ENCODE measurements around the gene GJC2.

Gene GJC2

DNA sequence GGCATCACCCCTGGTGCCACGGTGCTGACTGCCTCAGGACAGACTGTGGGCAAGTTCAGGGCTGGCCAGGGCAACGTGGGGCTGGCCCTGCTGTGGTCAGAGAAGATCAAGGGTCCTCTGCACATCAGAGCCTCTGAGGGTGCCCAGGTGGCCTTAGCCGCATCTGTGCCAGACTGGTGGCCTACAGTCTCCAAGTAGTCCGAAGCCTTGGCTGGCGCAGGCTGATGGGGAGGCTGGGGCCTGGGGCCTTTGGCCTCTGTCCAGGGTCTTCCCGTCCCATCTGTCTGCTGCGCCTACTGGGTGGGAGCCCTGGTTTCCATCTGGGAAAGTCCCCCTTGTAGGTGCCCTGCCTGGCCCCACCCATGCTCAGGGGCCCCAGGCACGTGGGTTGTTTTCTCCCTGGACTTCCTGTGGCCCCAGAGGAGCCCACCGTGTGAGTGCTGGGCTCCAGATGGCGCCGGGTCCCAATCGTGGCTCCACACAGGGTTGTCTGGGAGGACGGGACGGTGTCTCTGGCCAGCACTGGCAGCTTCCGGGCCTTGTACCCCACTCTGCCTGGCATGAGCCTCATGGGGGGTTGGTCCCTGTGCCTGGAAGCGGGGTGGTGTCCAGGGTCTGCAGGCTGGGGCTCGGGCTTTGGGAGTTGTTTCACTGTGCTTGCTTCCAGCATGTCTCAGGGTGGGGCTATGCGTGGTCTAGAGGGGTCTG is 25.7 kb downstream of the GJC2 start:
- no peak overlapping the region for H3K27ac Mint-ChIP-seq
- no peaks in the 10 kb centered on the region for H3K4me1 Mint-ChIP-seq
- peaks cover 3% of the 10 kb centered on the region for H3K27me3 Mint-ChIP-seq (ENCODE audit: low read depth, poor library complexity)
- no peaks in the 10 kb centered on the region for H3K9me3 Mint-ChIP-seq
- TF ChIP-seq, protein P1, sequence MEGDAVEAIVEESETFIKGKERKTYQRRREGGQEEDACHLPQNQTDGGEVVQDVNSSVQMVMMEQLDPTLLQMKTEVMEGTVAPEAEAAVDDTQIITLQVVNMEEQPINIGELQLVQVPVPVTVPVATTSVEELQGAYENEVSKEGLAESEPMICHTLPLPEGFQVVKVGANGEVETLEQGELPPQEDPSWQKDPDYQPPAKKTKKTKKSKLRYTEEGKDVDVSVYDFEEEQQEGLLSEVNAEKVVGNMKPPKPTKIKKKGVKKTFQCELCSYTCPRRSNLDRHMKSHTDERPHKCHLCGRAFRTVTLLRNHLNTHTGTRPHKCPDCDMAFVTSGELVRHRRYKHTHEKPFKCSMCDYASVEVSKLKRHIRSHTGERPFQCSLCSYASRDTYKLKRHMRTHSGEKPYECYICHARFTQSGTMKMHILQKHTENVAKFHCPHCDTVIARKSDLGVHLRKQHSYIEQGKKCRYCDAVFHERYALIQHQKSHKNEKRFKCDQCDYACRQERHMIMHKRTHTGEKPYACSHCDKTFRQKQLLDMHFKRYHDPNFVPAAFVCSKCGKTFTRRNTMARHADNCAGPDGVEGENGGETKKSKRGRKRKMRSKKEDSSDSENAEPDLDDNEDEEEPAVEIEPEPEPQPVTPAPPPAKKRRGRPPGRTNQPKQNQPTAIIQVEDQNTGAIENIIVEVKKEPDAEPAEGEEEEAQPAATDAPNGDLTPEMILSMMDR (IDR thresholded peaks at IDR 0.05), result no peak
- H3K4me3 Mint-ChIP-seq, result no peak overlapping the region
- no peaks in the 10 kb centered on the region for H3K36me3 Mint-ChIP-seq (ENCODE audit: low read depth)
- no peak for DNase-seq

DNA sequence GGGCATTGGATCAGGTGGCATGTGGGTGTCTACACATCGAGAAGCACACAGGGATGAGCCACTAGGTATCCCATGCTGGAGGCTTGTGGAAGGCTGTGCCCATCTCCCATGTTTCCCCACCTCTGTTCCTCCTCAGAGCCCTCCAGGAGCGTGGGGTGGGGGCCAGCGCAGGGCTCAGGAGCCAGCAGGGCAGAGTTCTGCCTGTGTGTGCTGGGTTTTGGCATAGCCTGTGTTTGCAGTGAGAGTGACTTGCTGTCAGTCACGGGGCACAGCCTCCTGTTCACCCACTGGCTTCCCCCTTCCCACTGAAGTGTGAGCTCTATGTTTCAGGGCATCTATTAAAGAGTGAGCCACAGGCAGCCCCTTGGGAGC is 26.3 kb downstream of the GJC2 start:
- H3K4me1 Mint-ChIP-seq, result no peaks in the 10 kb centered on the region
- H3K9me3 Mint-ChIP-seq, result no peaks in the 10 kb centered on the region
- no peak overlapping the region for H3K4me3 Mint-ChIP-seq
- no peak overlapping the region for H3K27ac Mint-ChIP-seq
- TF ChIP-seq, protein P1 (IDR thresholded peaks at IDR 0.05), result no peak
- H3K36me3 Mint-ChIP-seq (ENCODE audit: low read depth), result no peaks in the 10 kb centered on the region
- H3K27me3 Mint-ChIP-seq (ENCODE audit: low read depth, poor library complexity), result peaks cover 3% of the 10 kb centered on the region
- no peak for DNase-seq

DNA sequence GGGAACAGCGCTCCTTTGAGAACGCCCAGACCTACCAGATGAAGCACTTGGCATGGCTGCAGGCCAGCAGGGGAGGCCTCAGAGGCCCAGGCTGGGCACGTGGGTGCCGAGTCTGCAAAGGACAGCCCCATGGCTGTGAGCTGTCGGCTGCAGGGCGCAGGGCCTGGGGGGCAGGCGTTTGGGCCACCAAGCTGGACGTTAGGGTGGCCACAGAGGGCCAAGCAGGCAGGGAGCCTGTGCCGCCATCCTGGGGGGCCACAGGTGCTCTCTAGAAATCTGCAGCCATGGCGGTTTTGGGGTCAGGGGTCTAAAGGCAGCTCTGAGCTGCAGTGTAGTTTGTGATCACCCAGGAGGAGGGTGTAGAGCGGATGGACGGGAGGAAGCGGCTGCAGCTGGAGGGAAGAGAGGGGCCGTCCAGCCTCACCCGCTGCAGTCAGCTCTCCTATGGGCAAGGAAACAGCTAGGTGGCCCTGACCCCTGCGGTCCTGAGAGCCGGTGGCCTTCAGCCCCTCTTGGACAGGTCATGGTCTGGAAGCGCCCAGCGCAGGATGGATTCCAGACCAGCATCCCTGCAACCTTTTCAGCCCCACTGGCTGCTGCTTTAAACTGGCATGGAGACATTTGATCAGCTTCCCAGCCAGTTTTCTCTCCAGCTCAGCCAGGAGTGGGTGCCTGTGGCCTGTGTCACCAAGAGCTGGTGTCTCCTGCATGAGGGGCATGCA is 26.9 kb downstream of the GJC2 start:
- TF ChIP-seq, protein P1 (IDR thresholded peaks at IDR 0.05), result no peak
- Mint-ChIP-seq H3K36me3 (ENCODE audit: low read depth) (no peaks in the 10 kb centered on the region), H3K4me3 (no peak overlapping the region), H3K4me1 (no peaks in the 10 kb centered on the region), H3K27ac (no peak overlapping the region), H3K9me3 (no peaks in the 10 kb centered on the region), H3K27me3 (ENCODE audit: low read depth, poor library complexity) (peaks cover 3% of the 10 kb centered on the region)
- no peak for DNase-seq

DNA sequence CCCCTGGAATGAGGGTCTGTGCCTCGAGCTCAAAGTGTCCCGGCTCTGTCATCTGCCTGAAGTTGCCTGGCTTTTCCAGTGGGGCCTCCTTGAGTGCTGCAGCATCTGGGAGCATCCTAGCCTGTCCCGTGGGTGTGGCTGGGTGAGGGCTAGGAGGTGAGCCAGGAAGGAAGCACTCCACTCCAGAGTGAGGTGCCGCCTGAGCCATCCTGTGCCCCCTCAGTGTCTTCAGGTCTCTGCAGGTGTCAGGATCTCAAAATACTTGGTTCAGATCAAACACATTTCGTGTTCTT is 27.4 kb downstream of the GJC2 start:
- no peaks in the 10 kb centered on the region for H3K4me1 Mint-ChIP-seq
- H3K27me3 Mint-ChIP-seq (ENCODE audit: low read depth, poor library complexity), result peaks cover 3% of the 10 kb centered on the region
- no peak overlapping the region for H3K27ac Mint-ChIP-seq
- no peak for DNase-seq
- H3K4me3 Mint-ChIP-seq, result no peak overlapping the region
- TF ChIP-seq, protein P1 (IDR thresholded peaks at IDR 0.05), result no peak
- H3K9me3 Mint-ChIP-seq, result no peaks in the 10 kb centered on the region
- H3K36me3 Mint-ChIP-seq (ENCODE audit: low read depth), result no peaks in the 10 kb centered on the region

DNA sequence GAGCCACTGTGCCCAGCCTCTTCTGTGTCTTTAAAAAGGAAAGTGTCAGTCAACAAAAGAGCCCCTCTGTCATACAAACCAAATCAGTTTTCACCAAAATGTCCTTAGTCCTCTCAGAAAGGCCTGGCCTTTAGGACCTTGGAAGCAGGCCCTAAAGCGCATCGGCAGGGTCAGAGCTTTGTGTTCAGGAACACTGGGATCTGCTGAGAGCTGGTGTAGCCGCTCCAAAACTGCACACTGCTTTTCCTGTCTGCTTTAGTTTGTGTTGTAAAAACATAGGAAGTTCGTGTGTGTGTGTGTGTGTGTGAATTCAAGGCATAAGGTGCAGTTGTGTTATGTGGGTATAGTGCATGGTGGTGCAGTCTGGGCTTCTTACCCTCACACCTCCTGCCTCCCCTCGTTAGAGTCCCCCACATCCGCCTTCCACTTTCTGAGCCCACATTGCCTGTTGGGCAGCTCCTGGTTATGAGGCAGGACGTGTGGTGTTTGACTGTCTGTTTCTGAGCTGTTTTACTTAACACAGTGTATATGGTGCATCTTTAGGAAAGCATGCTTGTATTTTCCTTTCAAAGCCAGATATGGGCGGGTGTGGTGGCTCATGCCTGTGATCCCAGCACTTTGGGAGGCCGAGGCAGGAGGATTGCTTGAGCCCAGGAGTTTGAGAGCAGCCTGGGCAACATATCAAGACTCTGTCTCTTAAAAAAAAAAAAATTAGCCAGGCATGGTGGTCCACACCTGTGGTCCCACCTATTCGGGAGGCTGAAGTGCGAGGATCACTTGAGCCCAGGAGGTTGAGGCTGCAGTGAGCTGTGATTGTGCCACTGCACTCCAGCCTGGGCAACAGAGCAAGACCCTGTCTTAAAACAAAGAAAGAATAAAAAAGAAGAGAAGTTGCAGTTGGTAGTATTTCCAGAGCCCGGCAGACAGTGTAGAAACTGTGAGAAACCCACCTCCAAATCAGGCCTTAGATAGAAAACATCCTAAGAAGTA is 28.3 kb downstream of the GJC2 start:
- TF ChIP-seq, protein P1 (IDR thresholded peaks at IDR 0.05), result no peak
- no peak for DNase-seq
- H3K9me3 Mint-ChIP-seq, result no peaks in the 10 kb centered on the region
- H3K4me3 Mint-ChIP-seq, result no peak overlapping the region
- H3K4me1 Mint-ChIP-seq, result no peaks in the 10 kb centered on the region
- peak overlapping the region; percentile 82 for H3K27ac Mint-ChIP-seq
- H3K27me3 Mint-ChIP-seq (ENCODE audit: low read depth, poor library complexity), result peaks cover 3% of the 10 kb centered on the region
- H3K36me3 Mint-ChIP-seq (ENCODE audit: low read depth), result no peaks in the 10 kb centered on the region

Data from nephron progenitor cell (in vitro differentiated cells).